ENCODE measurements around the gene MUC12.
"Not testable (repeated sequence)": the region's sequence is repeated elsewhere in the genome, so short reads cannot be mapped to it uniquely, and the experiment has no call there.

The MUC12 gene

GRCh38 chr7:100969066-100969615, at the start of gene MUC12:
TSS of gene MUC12 (plus strand) at chr7:100969565. CDS start at chr7:100969623, 58 bp downstream.
- no peak for DNase-seq

- DNase-seq: not testable (repeated sequence)
These were observed 49.5 kb upstream of the MUC12 start for GRCh38 chr7:100919779-100920437.

- no peak for DNase-seq
These were observed 48.3 kb upstream of the MUC12 start for GRCh38 chr7:100921039-100921438.

GRCh38 chr7:100923616-100924015, 45.7 kb upstream of the MUC12 start:
- DNase-seq: not testable (repeated sequence)

DNA sequence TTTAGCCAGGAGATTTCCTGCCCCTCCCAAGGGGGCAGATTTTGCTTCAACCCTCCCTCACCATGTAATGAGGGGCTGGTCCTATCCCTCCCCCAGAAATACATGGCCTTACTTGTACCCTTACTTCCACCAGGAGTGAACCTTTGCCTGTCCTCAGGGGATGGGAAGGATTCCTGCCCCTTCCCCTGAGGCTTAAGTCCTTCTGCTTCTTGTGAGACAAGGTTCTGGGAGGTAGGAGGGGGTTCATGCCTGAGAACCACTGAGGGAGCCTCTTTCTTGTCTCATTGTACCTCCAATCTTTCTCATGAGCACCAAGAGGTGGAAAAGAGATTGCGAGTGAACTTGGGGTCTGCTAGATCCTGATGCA, 39.6 kb upstream of the MUC12 start:
- no peak for DNase-seq

GRCh38 chr7:100933734-100934133, 35.6 kb upstream of the MUC12 start:
- no peak for DNase-seq

DNA sequence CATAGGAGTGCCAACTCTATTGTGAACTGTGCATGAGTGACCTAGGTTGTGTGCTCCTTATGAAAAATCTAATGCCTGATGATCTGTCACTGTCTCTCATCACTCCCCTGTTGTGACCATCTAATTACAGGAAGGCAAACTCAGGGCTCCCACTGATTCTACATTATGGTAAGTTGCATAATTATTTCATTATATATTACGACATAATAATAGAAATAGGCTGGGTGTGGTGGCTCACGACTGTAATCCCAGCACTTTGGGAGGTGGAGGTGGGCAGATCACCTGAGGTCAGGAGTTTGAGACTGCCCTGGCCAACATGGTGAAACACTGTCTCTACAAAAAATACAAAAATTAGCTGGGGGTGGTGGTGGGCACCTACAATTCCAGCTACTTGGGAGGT, 34.0 kb upstream of the MUC12 start:
- not testable (repeated sequence) for DNase-seq

DNA sequence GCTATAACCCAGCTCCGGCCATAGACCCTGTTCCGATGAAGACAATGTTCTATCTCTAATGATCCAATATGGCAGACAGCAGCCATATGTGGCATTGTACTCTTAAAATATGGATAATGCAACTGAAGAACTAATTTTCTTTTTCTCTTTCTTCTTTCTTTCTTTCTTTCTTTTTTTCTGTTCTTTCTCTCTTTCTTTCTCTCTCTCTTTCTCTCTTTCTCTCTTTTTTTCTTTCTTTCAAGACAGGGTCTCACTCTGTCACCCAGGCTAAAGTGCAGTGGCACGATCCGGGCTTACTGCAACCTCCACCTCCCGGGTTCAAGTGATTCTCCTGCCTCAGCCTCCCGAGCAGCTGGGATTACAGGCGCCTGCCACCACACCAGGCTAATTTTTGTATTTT, 33.2 kb upstream of the MUC12 start:
- not testable (repeated sequence) for DNase-seq

DNA sequence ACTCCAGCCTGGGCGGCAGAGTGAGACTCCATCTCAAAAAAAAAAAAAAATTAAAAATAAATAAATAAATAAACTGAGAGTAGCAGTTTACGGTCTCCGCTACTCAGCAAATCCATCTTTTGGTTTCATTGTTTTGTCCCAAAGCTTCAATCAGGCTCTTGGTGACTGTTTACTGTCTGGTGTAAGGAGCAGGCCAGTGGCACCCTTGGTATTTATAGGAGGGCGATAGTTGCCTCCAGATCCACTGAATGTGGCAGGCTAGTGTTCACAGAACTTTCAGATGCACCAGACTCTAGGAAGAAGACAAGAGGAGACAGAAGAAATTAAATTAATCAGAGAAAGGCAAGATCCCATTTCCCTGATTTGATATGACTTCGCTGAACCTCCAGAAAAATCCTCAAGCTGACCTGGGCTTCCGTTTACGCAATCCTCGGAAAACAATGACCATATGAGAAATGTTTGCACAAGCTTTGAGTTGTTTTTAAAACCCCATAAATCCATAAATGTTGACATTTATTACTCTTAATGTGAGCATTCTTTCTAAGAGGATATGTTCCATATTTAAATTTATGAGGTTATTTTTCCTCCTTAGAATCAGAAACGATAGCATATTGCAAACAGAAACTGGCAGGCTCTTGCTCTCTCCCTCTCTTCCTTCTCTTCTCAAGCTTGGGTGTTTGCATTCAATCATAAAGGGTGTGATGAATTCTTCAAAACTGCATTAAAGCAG, 27.2 kb upstream of the MUC12 start:
- DNase-seq: no peak

DNA sequence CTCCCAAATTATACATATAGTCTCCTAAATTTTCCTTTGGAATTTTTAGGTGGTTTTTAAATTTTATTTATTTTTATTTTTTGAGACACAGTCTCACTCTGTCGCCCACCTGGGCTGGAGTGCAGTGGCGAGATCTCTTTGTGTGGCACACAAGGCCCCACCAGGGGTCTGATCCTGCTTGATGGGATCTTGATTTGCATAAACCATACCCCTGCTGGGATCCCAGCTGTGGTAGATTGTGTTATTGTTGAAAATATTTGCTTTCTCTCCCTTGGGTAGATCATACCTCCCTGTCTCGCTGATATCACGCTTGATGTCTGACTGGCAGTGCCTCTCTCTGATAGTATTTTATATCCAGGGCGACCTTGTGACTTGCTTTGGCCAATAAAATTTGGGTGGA, 25.7 kb upstream of the MUC12 start:
- no peak for DNase-seq

GRCh38 chr7:100944138-100944537, 25.2 kb upstream of the MUC12 start:
- no peak for DNase-seq

- DNase-seq: no peak
These were observed 23.3 kb upstream of the MUC12 start for GRCh38 chr7:100946111-100946510.

GRCh38 chr7:100946766-100947365, 22.5 kb upstream of the MUC12 start:
- DNase-seq: no peak

DNA sequence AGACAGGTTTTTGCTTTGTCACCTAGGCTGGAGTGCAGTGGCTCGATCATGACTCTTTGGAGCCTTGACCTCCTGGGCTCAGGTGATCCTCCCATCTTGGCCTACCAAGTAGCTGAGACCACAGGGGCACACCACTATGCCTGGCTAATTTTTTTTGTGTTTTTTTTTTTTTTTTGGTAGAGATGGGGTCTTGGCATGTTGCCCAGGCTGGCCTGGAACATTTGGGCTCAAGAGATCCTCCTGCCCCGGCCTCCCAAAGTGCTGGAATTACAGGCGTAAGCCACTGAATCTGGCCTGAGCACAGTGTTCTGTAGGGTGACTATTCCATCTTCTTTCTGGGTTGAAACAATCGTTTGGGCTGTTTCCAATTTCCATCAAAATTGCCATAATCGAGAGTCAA, 21.6 kb upstream of the MUC12 start:
- DNase-seq: no peak

- no peak for DNase-seq
These were observed 20.0 kb upstream of the MUC12 start, which contains the start of gene MUC3A for GRCh38 chr7:100949227-100949932. TSS of gene MUC3A (plus strand) at chr7:100949534. CDS start at chr7:100949625, 91 bp downstream.

DNA sequence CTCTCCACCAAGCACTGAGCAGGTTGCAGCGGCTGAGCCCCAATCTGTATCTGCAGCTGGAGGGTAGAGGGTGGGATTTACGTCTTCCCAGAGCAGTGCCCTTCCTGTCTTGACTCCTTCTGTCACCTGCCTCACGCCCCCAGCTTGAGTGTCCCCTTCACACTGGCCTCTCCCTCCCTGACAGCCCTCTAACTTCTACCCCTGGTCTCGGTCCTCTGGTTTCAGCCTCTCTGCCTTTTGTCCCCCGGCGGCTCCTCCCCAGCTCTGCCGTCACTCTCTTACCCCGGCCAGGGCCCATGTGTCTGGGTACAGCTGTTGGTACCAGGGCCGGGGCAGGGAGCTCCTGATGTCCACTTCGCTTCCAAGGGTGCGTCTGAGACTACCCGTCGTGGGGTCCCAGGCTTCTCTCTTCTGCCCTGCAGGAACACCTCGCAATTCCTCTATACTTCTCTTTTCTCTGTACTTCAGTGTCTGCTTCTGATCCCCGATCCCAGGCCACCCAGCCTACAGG, 19.4 kb upstream of the MUC12 start:
- no peak for DNase-seq

DNA sequence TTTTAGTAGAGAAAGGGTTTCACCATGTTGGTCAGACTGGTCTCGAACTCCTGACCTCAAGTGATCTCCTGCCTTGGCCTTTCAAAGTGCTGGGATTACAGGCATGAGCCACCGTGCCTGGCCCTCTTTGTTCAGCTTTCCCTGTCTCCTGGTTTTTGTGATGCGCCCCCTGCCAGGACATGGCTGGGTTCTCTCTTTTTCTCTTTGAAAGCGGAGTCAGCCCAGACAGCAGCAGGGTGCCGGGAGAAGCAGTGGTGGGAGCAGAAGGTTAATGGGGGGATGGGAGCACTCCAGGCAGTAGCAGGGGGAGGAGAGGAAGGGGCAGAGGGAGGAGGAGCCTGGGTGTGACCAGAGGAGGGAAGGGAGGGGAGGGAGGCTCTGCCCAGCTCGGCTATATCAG, 18.2 kb upstream of the MUC12 start:
- no peak for DNase-seq

DNA sequence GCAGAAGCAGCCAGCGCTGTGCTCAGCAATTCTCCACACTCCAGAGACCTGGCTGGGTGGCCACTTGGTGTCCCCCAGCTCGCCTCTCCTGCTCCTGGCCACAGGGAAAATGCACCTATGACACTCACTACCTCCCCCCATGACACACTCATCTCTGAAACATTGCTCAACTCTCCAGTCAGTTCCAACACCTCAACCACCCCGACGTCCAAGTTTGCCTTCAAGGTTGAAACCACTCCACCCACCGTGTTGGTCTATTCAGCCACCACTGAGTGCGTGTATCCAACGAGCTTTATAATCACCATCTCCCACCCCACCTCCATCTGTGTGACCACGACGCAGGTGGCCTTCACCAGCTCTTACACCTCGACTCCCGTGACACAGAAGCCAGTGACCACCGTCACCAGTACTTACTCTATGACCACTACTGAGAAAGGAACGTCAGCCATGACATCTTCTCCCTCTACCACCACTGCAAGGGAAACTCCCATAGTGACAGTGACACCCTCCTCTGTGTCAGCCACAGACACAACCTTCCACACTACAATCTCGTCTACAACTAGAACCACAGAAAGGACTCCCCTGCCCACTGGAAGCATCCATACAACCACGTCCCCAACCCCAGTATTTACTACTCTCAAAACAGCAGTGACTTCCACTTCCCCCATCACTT, 17.3 kb upstream of the MUC12 start:
- DNase-seq: no peak

GRCh38 chr7:100952641-100953040, 16.7 kb upstream of the MUC12 start:
- DNase-seq: no peak

GRCh38 chr7:100957832-100958421, 11.4 kb upstream of the MUC12 start:
- DNase-seq: no peak

GRCh38 chr7:100959894-100960293, 9.5 kb upstream of the MUC12 start:
- DNase-seq: no peak

GRCh38 chr7:100962537-100962936, 6.8 kb upstream of the MUC12 start:
- no peak for DNase-seq
